OCI-LY7 (cell line): Measurements from ENCODE around the gene TLE1.

ENCODE experiments used
- CTCF ChIP-seq: fragments of 200-600 bp; sonication (generic); conservative IDR thresholded peaks from 2 replicates; pipeline ENCODE4 v1.5.1; 2014; ENCODE audit warnings: mild to moderate bottlenecking, antibody characterized with exemption, low read length, moderate library complexity, mixed read lengths
- EZH2phosphoT487 ChIP-seq: fragments of 200-600 bp; sonication (generic); IDR thresholded peaks from 2 replicates; pipeline ENCODE4 v1.6.1; 2018; ENCODE audit warnings: low read depth, borderline replicate concordance, mild to moderate bottlenecking, mixed run types, antibody characterized with exemption, low read length, moderate library complexity, mixed read lengths

DNA sequence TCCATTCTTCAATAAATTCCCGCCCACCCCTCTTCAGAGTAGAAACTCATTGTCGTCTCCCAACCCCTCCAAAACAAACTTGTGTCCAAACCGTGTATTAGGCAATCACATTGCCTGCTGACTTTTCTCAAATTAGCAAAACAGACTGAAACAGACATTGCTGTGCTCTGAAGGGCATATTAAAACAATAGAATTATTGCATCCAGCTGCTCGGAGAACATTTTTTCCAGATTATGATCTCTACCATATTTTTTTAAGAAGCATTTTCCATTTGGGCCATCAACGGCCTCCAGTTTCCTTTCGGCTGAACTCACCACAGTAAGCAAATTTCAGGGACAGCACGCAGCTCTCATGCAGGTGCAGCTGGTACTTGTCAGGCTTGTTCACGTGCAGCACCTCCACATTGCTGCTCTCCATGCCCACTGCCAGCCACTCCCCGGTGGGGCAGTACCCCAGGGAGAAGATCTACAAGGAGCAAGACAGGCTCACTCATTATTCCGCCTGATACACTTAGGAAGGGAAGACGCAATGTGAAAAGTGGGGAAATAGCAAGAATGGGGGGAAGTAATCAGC is 104.1 kb downstream of the TLE1 start:
- no peak for TF ChIP-seq CTCF
- TF ChIP-seq EZH2phosphoT487 = no peak
